Measurements from ENCODE around the gene CELF5.

Gene CELF5

GRCh38 chr19:3278294-3278693 is 53.8 kb downstream of the CELF5 start:
- Histone ChIP-seq H3K27ac (no peak overlapping the region), H3K27me3 (ENCODE audit: insufficient read depth, low read depth, severe bottlenecking) (no peaks in the 10 kb centered on the region), H3K4me3 (ENCODE audit: low read depth, low read length) (no peak overlapping the region), H3K9me3 (ENCODE audit: severe bottlenecking) (peaks cover under 1% of the 10 kb centered on the region), H3K36me3 (no peaks in the 10 kb centered on the region)
- no peak for TF ChIP-seq CTCF (IDR thresholded peaks at IDR 0.05; ENCODE audit: low read depth, low read length)
- DNase-seq: no peak

- no peak for DNase-seq
- no peak overlapping the region for H3K4me3 ChIP-seq (ENCODE audit: low read depth, low read length)
- no peaks in the 10 kb centered on the region for H3K27me3 ChIP-seq (ENCODE audit: insufficient read depth, low read depth, severe bottlenecking)
- no peak overlapping the region for H3K27ac ChIP-seq
- no peaks in the 10 kb centered on the region for H3K9me3 ChIP-seq (ENCODE audit: severe bottlenecking)
- no peak for TF ChIP-seq CTCF (IDR thresholded peaks at IDR 0.05; ENCODE audit: low read depth, low read length)
- no peaks in the 10 kb centered on the region for H3K36me3 ChIP-seq
These were observed 54.3 kb downstream of the CELF5 start for GRCh38 chr19:3278749-3279148.

GRCh38 chr19:3279306-3279705 is 54.8 kb downstream of the CELF5 start:
- Histone ChIP-seq H3K4me3 (ENCODE audit: low read depth, low read length) (no peak overlapping the region), H3K9me3 (ENCODE audit: severe bottlenecking) (no peaks in the 10 kb centered on the region), H3K27ac (no peak overlapping the region), H3K36me3 (no peaks in the 10 kb centered on the region), H3K27me3 (ENCODE audit: insufficient read depth, low read depth, severe bottlenecking) (no peaks in the 10 kb centered on the region)
- no peak for TF ChIP-seq CTCF (IDR thresholded peaks at IDR 0.05; ENCODE audit: low read depth, low read length)
- DNase-seq: no peak

- DNase-seq: peak; percentile 50
- Histone ChIP-seq H3K36me3 (no peaks in the 10 kb centered on the region), H3K27me3 (ENCODE audit: insufficient read depth, low read depth, severe bottlenecking) (no peaks in the 10 kb centered on the region), H3K27ac (no peak overlapping the region), H3K4me3 (ENCODE audit: low read depth, low read length) (no peak overlapping the region), H3K9me3 (ENCODE audit: severe bottlenecking) (peaks cover 2% of the 10 kb centered on the region)
- TF ChIP-seq CTCF (IDR thresholded peaks at IDR 0.05; ENCODE audit: low read depth, low read length): peak; percentile 40
These were observed 56.6 kb downstream of the CELF5 start for GRCh38 chr19:3281026-3281425.

- no peak overlapping the region for H3K27ac ChIP-seq
- no peak overlapping the region for H3K4me3 ChIP-seq (ENCODE audit: low read depth, low read length)
- H3K27me3 ChIP-seq (ENCODE audit: insufficient read depth, low read depth, severe bottlenecking): no peaks in the 10 kb centered on the region
- H3K9me3 ChIP-seq (ENCODE audit: severe bottlenecking): peaks cover 2% of the 10 kb centered on the region
- TF ChIP-seq CTCF (IDR thresholded peaks at IDR 0.05; ENCODE audit: low read depth, low read length): no peak
- H3K36me3 ChIP-seq: no peaks in the 10 kb centered on the region
- no peak for DNase-seq
These were observed 57.7 kb downstream of the CELF5 start for GRCh38 chr19:3282155-3282554.

GRCh38 chr19:3282564-3282963 is 58.1 kb downstream of the CELF5 start:
- peaks cover 2% of the 10 kb centered on the region for H3K9me3 ChIP-seq (ENCODE audit: severe bottlenecking)

More at GRCh38 chr19:3282564-3282963, 58.1 kb downstream of the CELF5 start:
- Histone ChIP-seq H3K36me3 (no peaks in the 10 kb centered on the region), H3K4me3 (ENCODE audit: low read depth, low read length) (no peak overlapping the region), H3K27me3 (ENCODE audit: insufficient read depth, low read depth, severe bottlenecking) (no peaks in the 10 kb centered on the region), H3K27ac (no peak overlapping the region)
- DNase-seq: no peak
- no peak for TF ChIP-seq CTCF (IDR thresholded peaks at IDR 0.05; ENCODE audit: low read depth, low read length)

Measured in WERI-Rb-1 (cell line).